Activated naive CD8-positive, alpha-beta T cell treated with anti-CD3 and anti-CD28 coated beads, Interleukin-2, amount 10 ng/mL, durations not matched to agents 7 days and 5 days (primary cell): ENCODE measurements around the gene GRK1. TPM values are rescaled to one million over a fixed set of nuclear protein-coding genes. Genes with fewer than 3 reads are reported as not detected.

Source experiments
- ATAC-seq: fragments of 150-1000 bp; cut with Tn5 transposase; one replicate; pipeline ENCODE4 v1.10.0; 2021; ENCODE audit warnings: low read depth, moderate library complexity
- POLR2A ChIA-PET: fragments of 350-600 bp; sonication (Branson Sonifier 250); formaldehyde crosslinking; loops from one replicate; lab custom pipeline; 2021; ENCODE audit warnings: antibody characterized with exemption; lab: Charles Lee
- DNase-seq: peaks from one replicate; pipeline ENCODE4 v3.0.0; 2021
- H3K27ac Mint-ChIP-seq: one replicate; pipeline ENCODE4 v1.8.0; 2022; ENCODE audit warnings: mild to moderate bottlenecking, mixed read lengths
- H3K27me3 Mint-ChIP-seq: one replicate; pipeline ENCODE4 v1.8.0; 2022; ENCODE audit warnings: mild to moderate bottlenecking, moderate library complexity, mixed read lengths
- H3K36me3 Mint-ChIP-seq: one replicate; pipeline ENCODE4 v1.8.0; 2021; ENCODE audit warnings: mild to moderate bottlenecking, mixed read lengths
- H3K4me1 Mint-ChIP-seq: one replicate; pipeline ENCODE4 v1.8.0; 2021; ENCODE audit warnings: mixed read lengths
- H3K4me3 Mint-ChIP-seq: one replicate; pipeline ENCODE4 v1.8.0; 2022; ENCODE audit warnings: mild to moderate bottlenecking, moderate library complexity, mixed read lengths
- H3K9me3 Mint-ChIP-seq: one replicate; pipeline ENCODE4 v1.8.0; 2021; ENCODE audit warnings: mixed read lengths
- total RNA-seq, 2 experiments: library from RNA; stranded (reverse); gene quantifications; one replicate each; pipeline ENCODE4 v1.2.3, GENCODE V29; 2021

GRK1 gene
- total RNA-seq, 2 experiments from 2014 or later: not detected

GRCh38 chr13:113649212-113649611 is 17.8 kb upstream of the GRK1 start:
- POLR2A ChIA-PET: no interaction called here
- DNase-seq: peak; percentile 9
- Mint-ChIP-seq H3K4me1 (peaks cover 16% of the 10 kb centered on the region), H3K27me3 (no peaks in the 10 kb centered on the region), H3K9me3 (no peaks in the 10 kb centered on the region), H3K4me3 (no peak overlapping the region), H3K27ac (no peak overlapping the region), H3K36me3 (no peaks in the 10 kb centered on the region)
- ATAC-seq: no peak

DNA sequence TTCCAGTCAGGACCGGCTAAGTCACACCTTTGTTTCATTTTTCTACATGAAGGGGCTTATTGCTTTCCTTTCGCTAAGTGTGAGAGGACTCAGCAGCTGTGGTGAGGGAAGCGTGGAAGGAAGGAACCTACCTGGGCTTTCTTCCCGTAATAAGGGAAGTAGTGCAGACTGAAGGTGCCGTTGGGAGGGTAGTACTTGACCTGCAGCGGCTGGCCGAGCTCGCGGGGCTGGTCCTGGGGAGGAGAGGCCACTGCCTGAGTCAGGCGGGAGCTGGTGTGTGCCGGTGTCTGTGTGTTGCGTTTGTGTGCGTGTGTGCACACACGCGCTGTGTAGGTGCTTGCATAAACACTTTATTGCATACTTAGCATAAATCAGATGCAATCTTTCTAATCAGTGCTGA is 16.7 kb upstream of the GRK1 start:
- no peaks in the 10 kb centered on the region for H3K9me3 Mint-ChIP-seq
- DNase-seq: peak; percentile 7
- H3K4me3 Mint-ChIP-seq: no peak overlapping the region
- no peaks in the 10 kb centered on the region for H3K36me3 Mint-ChIP-seq
- POLR2A ChIA-PET: no interaction called here
- no peak for ATAC-seq
- H3K27me3 Mint-ChIP-seq: no peaks in the 10 kb centered on the region
- H3K4me1 Mint-ChIP-seq: peaks cover 13% of the 10 kb centered on the region
- no peak overlapping the region for H3K27ac Mint-ChIP-seq

DNA sequence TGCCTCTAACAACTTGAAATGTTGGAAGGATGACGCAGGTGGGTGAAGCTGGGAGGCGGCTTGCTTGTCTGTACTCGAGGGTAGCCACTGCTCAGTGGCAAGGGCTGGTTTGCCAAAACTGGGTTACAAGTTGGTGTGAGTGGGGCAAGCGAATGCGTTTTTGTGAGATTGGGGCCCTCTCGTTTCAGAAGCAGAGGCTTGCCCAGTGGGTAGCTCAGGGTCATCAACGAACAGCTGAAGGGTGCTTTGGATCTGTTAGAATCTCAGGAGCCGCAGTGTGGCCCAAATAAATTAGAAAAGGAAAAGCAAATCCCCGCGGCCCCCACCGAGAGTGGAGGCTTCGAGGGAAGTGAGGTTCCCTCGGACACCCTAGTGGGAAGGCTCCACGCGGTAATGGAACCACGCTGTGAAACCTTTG is 16.3 kb upstream of the GRK1 start:
- H3K4me3 Mint-ChIP-seq: no peak overlapping the region
- POLR2A ChIA-PET: no interaction called here

GRCh38 chr13:113651511-113652403 is 15.3 kb upstream of the GRK1 start:
- Mint-ChIP-seq H3K9me3 (no peaks in the 10 kb centered on the region), H3K4me1 (peaks cover 4% of the 10 kb centered on the region), H3K27ac (no peak overlapping the region), H3K36me3 (no peaks in the 10 kb centered on the region), H3K4me3 (no peak overlapping the region), H3K27me3 (no peaks in the 10 kb centered on the region)
- peak; percentile 24 for DNase-seq
- ATAC-seq: no peak
- POLR2A ChIA-PET: interaction anchor here (0.6 kb wide), 1 partner anchor 242 kb away, joined by 3 read pairs; no protein-coding TSS in a partner anchor

More for the DNA sequence above, 16.3 kb upstream of the GRK1 start:
- Mint-ChIP-seq H3K27ac (no peak overlapping the region), H3K36me3 (no peaks in the 10 kb centered on the region), H3K4me1 (peaks cover 12% of the 10 kb centered on the region), H3K9me3 (no peaks in the 10 kb centered on the region), H3K27me3 (no peaks in the 10 kb centered on the region)
- ATAC-seq: no peak
- DNase-seq: peak; percentile 19

- POLR2A ChIA-PET: no interaction called here
- ATAC-seq: no peak
- no peak overlapping the region for H3K27ac Mint-ChIP-seq
Measured at GRCh38 chr13:113652404-113653263, 14.4 kb upstream of the GRK1 start.

GRCh38 chr13:113653264-113654174 is 13.5 kb upstream of the GRK1 start:
- DNase-seq: peak; percentile 17
- no peaks in the 10 kb centered on the region for H3K27me3 Mint-ChIP-seq
- POLR2A ChIA-PET: no interaction called here
- no peak overlapping the region for H3K27ac Mint-ChIP-seq
- no peaks in the 10 kb centered on the region for H3K36me3 Mint-ChIP-seq
- ATAC-seq: no peak
- no peak overlapping the region for H3K4me3 Mint-ChIP-seq
- no peaks in the 10 kb centered on the region for H3K4me1 Mint-ChIP-seq
- no peaks in the 10 kb centered on the region for H3K9me3 Mint-ChIP-seq

More at GRCh38 chr13:113652404-113653263, 14.4 kb upstream of the GRK1 start:
- H3K27me3 Mint-ChIP-seq: no peaks in the 10 kb centered on the region
- no peaks in the 10 kb centered on the region for H3K4me1 Mint-ChIP-seq
- H3K9me3 Mint-ChIP-seq: no peaks in the 10 kb centered on the region
- DNase-seq: peak; percentile 24
- H3K4me3 Mint-ChIP-seq: no peak overlapping the region
- no peaks in the 10 kb centered on the region for H3K36me3 Mint-ChIP-seq

- Mint-ChIP-seq H3K27ac (no peak overlapping the region), H3K36me3 (no peaks in the 10 kb centered on the region), H3K9me3 (no peaks in the 10 kb centered on the region), H3K27me3 (no peaks in the 10 kb centered on the region), H3K4me3 (no peak overlapping the region), H3K4me1 (no peaks in the 10 kb centered on the region)
- no peak for DNase-seq
- ATAC-seq: no peak
- POLR2A ChIA-PET: no interaction called here
Measured at GRCh38 chr13:113654175-113654560, 12.9 kb upstream of the GRK1 start.

DNA sequence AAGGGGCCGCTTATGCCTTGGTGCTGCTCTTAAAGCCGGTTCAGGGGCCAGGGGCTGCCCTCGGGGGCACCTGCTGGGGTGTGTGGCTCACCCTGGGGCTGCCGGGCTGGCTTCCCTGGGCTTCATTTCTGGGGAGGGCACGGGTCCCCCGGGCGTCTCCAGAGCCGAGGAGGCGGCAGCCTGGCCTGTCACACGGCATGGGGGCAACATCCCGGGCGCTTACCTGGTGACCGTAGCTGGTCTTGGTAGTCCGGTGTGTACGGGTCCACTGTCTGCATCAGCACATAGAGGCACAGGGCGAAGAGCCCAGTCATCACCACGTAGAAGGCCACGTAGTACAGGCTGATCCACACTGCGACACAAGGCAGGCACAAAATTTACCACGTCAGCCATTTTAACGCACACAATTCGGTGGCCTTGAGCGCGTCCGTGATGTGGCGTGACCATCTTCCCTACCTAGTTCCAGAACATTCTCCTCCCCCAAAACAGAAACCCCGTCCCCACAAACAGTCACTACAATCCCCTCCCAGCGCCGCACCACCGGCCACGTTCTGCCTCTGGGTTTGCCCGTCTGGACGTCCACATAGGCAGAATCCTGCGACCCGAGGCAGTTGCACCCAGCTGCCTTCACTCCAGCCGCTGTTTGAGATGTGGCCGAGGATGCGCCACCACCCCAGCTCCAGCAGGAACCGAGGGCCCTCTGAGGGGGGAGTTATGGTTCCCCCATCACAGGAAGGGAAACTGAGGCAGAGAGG is 12.3 kb upstream of the GRK1 start:
- Mint-ChIP-seq H3K27ac (no peak overlapping the region), H3K4me3 (no peak overlapping the region), H3K27me3 (no peaks in the 10 kb centered on the region), H3K36me3 (no peaks in the 10 kb centered on the region), H3K4me1 (no peaks in the 10 kb centered on the region), H3K9me3 (no peaks in the 10 kb centered on the region)
- ATAC-seq (no peak), DNase-seq (peak; percentile 14)
- POLR2A ChIA-PET: no interaction called here

GRCh38 chr13:113655346-113656002 is 11.5 kb upstream of the GRK1 start:
- POLR2A ChIA-PET: no interaction called here
- no peaks in the 10 kb centered on the region for H3K27me3 Mint-ChIP-seq
- H3K4me3 Mint-ChIP-seq: no peak overlapping the region
- peak; percentile 29 for DNase-seq
- no peak overlapping the region for H3K27ac Mint-ChIP-seq
- H3K36me3 Mint-ChIP-seq: no peaks in the 10 kb centered on the region
- H3K4me1 Mint-ChIP-seq: no peaks in the 10 kb centered on the region
- no peak for ATAC-seq
- H3K9me3 Mint-ChIP-seq: no peaks in the 10 kb centered on the region

GRCh38 chr13:113656003-113656588 is 10.9 kb upstream of the GRK1 start:
- Mint-ChIP-seq H3K27ac (no peak overlapping the region), H3K9me3 (peaks cover 4% of the 10 kb centered on the region), H3K36me3 (no peaks in the 10 kb centered on the region), H3K4me3 (no peak overlapping the region), H3K27me3 (peaks cover 2% of the 10 kb centered on the region), H3K4me1 (no peaks in the 10 kb centered on the region)
- POLR2A ChIA-PET: no interaction called here
- ATAC-seq (no peak), DNase-seq (peak; percentile 19)

GRCh38 chr13:113656831-113657671 is 10.0 kb upstream of the GRK1 start:
- DNase-seq: peak; percentile 24
- no peak overlapping the region for H3K4me3 Mint-ChIP-seq
- H3K4me1 Mint-ChIP-seq: no peaks in the 10 kb centered on the region
- H3K27ac Mint-ChIP-seq: no peak overlapping the region
- H3K9me3 Mint-ChIP-seq: peaks cover 9% of the 10 kb centered on the region
- peaks cover 6% of the 10 kb centered on the region for H3K27me3 Mint-ChIP-seq
- POLR2A ChIA-PET: no interaction called here
- H3K36me3 Mint-ChIP-seq: no peaks in the 10 kb centered on the region
- ATAC-seq: no peak
